SK-N-SH (cell line): ENCODE data around the gene IFI27L1. TPM values are rescaled to one million over a fixed set of nuclear protein-coding genes. Genes with fewer than 3 reads are reported as not detected.

Experiments used
- polyA plus RNA-seq, 3 experiments: library from polyadenylated mRNA; depleted of rRNA; stranded (reverse); fragments of >200 nt; gene quantifications; 2 replicates each; pipeline ENCODE4 v1.2.3, GENCODE V29; 2012

The IFI27L1 gene
- polyA plus RNA-seq, 1 of the 3 experiments (the other 2 are of a cell fraction): 35.3 TPM

Other genes with a start within 250 kb of the IFI27L1 start
- gene FAM181A, start 154.0 kb upstream of the IFI27L1 start, polyA plus RNA-seq (2012; rRNA removed): not detected in 2 replicates
- gene ASB2, start 104.7 kb upstream of the IFI27L1 start, polyA plus RNA-seq (2012; rRNA removed): 0.13 and 0.15 TPM in 2 replicates
- not detected in 2 replicates for gene CCDC197, start 84.0 kb upstream of the IFI27L1 start, polyA plus RNA-seq (2012; rRNA removed)
- 1.3 and 1.4 TPM in 2 replicates for gene OTUB2, start 55.0 kb upstream of the IFI27L1 start, polyA plus RNA-seq (2012; rRNA removed)
- 108 and 148 TPM in 2 replicates for gene DDX24, start 108 bp upstream of the IFI27L1 start, polyA plus RNA-seq (2012; rRNA removed)
- gene IFI27, start 29.4 kb downstream of the IFI27L1 start, polyA plus RNA-seq (2012; rRNA removed): 1.2 and 2.4 TPM in 2 replicates
- gene IFI27L2, start 48.3 kb downstream of the IFI27L1 start, polyA plus RNA-seq (2012; rRNA removed): 200 and 208 TPM in 2 replicates
- 2.5 and 3.5 TPM in 2 replicates for gene PPP4R4, start 93.0 kb downstream of the IFI27L1 start, polyA plus RNA-seq (2012; rRNA removed)
- not detected in 2 replicates for gene SERPINA10, start 212.0 kb downstream of the IFI27L1 start, polyA plus RNA-seq (2012; rRNA removed)
- gene SERPINA6, start 242.0 kb downstream of the IFI27L1 start, polyA plus RNA-seq (2012; rRNA removed): 0.46 and 0.65 TPM in 2 replicates